ENCODE measurements around the gene MYRIP.
"Not testable (repeated sequence)": the region's sequence is repeated elsewhere in the genome, so short reads cannot be mapped to it uniquely, and the experiment has no call there.

The MYRIP gene

DNA sequence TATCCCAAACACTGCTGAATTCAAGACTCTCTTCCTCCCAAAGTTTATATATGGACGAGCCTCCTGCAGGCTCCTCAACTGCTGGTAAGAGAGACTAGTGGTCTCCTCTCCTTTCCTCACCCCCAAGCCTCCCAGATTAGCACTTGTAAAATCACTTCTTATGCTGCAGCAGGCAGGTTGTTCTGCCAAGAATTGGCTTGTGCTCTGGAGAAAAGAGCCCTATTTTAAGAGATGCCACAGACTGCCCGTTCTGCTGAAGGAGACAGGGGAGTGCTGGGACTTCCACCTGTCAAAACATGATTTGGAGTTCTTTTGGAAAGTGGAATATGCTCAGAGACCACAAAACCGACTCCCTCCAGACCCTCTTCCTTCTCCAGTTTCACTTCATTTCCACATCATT is 269.2 kb downstream of the MYRIP start:
- Mint-ChIP-seq H3K4me3 (no peak overlapping the region), H3K36me3 (ENCODE audit: low read depth) (no peaks in the 10 kb centered on the region), H3K9me3 (peaks cover 6% of the 10 kb centered on the region), H3K27ac (no peak overlapping the region), H3K4me1 (no peaks in the 10 kb centered on the region), H3K27me3 (ENCODE audit: low read depth) (peaks cover 4% of the 10 kb centered on the region)
- TF ChIP-seq, protein P1, sequence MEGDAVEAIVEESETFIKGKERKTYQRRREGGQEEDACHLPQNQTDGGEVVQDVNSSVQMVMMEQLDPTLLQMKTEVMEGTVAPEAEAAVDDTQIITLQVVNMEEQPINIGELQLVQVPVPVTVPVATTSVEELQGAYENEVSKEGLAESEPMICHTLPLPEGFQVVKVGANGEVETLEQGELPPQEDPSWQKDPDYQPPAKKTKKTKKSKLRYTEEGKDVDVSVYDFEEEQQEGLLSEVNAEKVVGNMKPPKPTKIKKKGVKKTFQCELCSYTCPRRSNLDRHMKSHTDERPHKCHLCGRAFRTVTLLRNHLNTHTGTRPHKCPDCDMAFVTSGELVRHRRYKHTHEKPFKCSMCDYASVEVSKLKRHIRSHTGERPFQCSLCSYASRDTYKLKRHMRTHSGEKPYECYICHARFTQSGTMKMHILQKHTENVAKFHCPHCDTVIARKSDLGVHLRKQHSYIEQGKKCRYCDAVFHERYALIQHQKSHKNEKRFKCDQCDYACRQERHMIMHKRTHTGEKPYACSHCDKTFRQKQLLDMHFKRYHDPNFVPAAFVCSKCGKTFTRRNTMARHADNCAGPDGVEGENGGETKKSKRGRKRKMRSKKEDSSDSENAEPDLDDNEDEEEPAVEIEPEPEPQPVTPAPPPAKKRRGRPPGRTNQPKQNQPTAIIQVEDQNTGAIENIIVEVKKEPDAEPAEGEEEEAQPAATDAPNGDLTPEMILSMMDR (IDR thresholded peaks at IDR 0.05; ENCODE audit: unreplicated experiment in 3 of 3): no peak

DNA sequence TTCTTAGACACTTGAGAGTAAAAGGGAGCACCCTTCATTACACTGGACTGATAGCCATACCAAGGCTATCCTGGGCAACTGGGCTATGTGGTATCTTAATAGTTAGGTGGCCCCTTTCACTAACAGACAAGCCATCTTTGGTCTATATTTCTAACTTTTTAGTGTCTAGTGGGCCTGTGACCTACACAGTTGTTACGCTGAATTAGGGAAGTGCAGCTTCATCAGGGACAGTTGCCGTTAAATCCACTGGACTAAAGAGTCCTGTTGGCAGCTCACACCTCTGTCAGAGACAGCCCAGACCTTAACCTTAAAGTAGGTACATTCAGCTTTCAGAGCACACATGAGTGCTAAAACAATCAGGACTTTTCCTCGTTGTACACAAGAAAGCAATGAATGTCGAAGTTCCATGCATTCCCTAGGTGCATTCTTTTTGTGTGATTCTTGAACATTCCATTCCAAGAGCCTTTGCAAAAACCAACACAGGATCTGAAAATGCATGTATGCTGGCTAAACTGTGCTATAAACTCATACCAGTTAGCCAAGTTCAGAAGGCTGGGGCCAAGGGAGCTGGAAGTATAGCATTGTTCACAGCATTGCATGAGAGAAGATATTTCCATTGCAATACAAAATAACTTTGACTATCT is 269.9 kb downstream of the MYRIP start:
- Mint-ChIP-seq H3K36me3 (ENCODE audit: low read depth) (no peaks in the 10 kb centered on the region), H3K9me3 (peaks cover 9% of the 10 kb centered on the region), H3K4me3 (no peak overlapping the region), H3K27ac (no peak overlapping the region), H3K4me1 (no peaks in the 10 kb centered on the region), H3K27me3 (ENCODE audit: low read depth) (peaks cover 4% of the 10 kb centered on the region)
- TF ChIP-seq, protein P1 (IDR thresholded peaks at IDR 0.05; ENCODE audit: unreplicated experiment in 3 of 3): no peak

DNA sequence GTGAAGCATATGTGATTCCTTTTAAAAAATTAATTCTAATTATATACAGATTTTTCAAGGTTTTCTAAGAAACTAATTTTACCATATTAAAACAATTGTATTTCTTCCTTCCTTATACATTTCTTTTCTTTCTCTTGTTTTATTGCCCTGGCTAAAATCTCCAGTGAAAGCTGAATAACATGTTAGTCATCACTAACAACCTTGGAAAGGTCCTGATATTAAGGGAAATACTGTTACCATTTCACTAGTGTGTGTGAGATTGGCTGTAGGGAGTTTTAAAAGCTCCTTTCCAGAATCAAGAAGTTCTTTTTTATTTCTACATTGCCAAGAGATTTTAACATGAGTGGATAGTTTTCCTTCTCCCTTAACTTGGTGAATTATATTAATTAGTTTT is 270.4 kb downstream of the MYRIP start:
- TF ChIP-seq, protein P1 (IDR thresholded peaks at IDR 0.05; ENCODE audit: unreplicated experiment in 3 of 3): no peak
- H3K9me3 Mint-ChIP-seq: peaks cover 9% of the 10 kb centered on the region
- H3K36me3 Mint-ChIP-seq (ENCODE audit: low read depth): no peaks in the 10 kb centered on the region
- no peak overlapping the region for H3K27ac Mint-ChIP-seq
- H3K4me3 Mint-ChIP-seq: no peak overlapping the region
- H3K4me1 Mint-ChIP-seq: no peaks in the 10 kb centered on the region
- peaks cover 4% of the 10 kb centered on the region for H3K27me3 Mint-ChIP-seq (ENCODE audit: low read depth)

DNA sequence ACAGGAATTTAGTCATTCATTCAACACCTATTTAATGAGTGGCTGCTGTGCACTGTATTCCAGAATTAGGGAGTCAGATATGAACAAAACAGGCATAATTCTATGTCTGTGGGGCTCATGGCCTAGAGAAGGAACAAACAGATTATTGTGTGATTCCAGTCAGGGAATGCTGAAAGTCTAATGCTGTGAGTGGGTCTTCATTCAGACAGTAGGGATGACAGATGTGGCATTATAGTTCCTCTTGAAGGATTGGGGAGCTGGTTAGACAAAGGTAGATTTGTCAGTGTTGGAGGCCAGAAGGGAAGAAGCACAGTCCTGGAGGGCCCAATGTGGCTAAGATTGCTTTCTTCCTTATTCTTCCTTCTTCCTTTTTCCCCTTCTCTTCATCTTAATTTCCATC is 273.7 kb downstream of the MYRIP start:
- H3K27me3 Mint-ChIP-seq (ENCODE audit: low read depth): no peaks in the 10 kb centered on the region
- H3K27ac Mint-ChIP-seq: no peak overlapping the region
- TF ChIP-seq, protein P1 (IDR thresholded peaks at IDR 0.05; ENCODE audit: unreplicated experiment in 3 of 3): no peak
- no peak overlapping the region for H3K4me3 Mint-ChIP-seq
- no peaks in the 10 kb centered on the region for H3K36me3 Mint-ChIP-seq (ENCODE audit: low read depth)
- peaks cover 6% of the 10 kb centered on the region for H3K9me3 Mint-ChIP-seq
- H3K4me1 Mint-ChIP-seq: peaks cover 8% of the 10 kb centered on the region

DNA sequence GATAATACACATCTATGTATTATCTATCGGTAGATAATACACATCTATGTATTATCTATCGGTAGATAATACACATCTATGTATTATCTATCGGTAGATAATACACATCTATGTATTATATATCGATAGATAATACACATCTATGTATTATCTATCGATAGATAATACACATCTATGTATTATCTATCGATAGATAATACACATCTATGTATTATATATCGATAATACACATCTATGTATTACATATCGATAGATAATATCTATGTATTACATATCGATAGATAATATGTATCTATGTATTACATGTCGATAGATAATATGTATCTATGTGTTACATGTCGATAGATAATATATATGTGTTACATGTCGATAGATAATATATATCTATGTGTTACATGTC is 275.0 kb downstream of the MYRIP start:
- H3K4me3 Mint-ChIP-seq; H3K9me3 Mint-ChIP-seq; H3K27ac Mint-ChIP-seq; H3K36me3 Mint-ChIP-seq (ENCODE audit: low read depth); H3K4me1 Mint-ChIP-seq; H3K27me3 Mint-ChIP-seq (ENCODE audit: low read depth): not testable (repeated sequence)

DNA sequence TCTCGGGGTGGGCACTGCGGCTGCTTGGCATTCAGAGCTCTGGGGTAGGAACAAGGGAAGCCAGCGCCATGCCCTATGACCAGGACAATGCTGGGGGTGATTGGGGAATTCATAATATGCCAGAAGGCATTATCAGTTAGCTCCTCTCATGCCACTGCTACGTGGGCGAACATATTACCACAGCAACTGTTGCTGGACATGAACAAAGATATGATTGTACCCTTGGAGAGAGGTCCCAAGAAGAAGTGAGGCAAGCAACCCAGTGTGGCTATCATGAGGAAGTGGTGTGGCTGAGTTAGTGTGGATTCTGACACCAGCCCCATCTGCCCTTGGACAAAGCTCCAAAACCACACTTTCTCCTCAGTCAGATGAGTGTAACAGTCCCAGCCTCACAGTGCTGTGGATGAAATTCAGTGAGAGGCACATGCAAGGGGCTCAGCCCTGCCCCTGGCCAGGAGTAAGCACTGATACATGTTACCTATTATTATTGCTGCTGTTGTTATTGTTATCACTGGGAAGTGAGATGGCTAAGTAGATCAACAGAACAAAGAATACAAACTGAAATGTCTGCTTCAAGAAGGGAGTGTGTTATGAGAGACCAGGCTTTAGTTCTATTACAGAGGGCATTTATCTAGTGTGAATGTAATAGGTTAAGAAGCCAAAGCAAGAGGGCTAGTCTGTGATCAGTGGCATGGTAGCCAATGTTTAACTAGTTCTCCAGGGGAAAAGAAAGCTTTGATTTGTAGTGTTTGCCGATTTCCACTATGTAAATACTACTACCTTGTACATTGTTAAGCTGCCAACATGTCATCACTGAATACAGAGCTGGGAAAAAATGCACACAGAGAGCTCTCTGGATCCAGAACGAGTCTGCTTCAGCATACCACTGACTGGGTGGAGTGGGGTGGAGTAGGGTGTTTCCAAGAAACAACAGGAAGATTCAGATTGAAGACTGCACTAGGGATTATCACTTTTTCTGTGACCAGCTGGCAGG is 277.8 kb downstream of the MYRIP start:
- TF ChIP-seq, protein P1 (IDR thresholded peaks at IDR 0.05; ENCODE audit: unreplicated experiment in 3 of 3): no peak
- H3K9me3 Mint-ChIP-seq: peaks cover 6% of the 10 kb centered on the region
- peaks cover 8% of the 10 kb centered on the region for H3K4me1 Mint-ChIP-seq
- H3K27ac Mint-ChIP-seq: peak overlapping the region in 2 of 3 experiments; percentile 12 to 57
- H3K36me3 Mint-ChIP-seq (ENCODE audit: low read depth): no peaks in the 10 kb centered on the region
- no peak overlapping the region for H3K4me3 Mint-ChIP-seq
- peaks cover 3% of the 10 kb centered on the region for H3K27me3 Mint-ChIP-seq (ENCODE audit: low read depth)
